Stimulated activated CD4-positive, alpha-beta T cell treated with anti-CD3 and anti-CD28 coated beads, TNF-alpha, amount 100 ng/mL, for 1 hour (primary cell): ENCODE results near the gene MALAT1.
"Not testable (repeated sequence)": the region's sequence is repeated elsewhere in the genome, so short reads cannot be mapped to it uniquely, and the experiment has no call there.

Source experiments
- DNase-seq, 3 donors: peaks; one replicate each; pipeline ENCODE4 v3.0.0-alpha.2; 2020; ENCODE audit warnings: low read depth in 3 of 3, low spot score in 1 of 3

The MALAT1 gene

GRCh38 chr11:65498977-65499712, at the start of gene MALAT1:
Gene MALAT1 (plus strand): TSS chr11:65499045.
- DNase-seq = peak; percentile 91 to 95 (median 92)

DNA sequence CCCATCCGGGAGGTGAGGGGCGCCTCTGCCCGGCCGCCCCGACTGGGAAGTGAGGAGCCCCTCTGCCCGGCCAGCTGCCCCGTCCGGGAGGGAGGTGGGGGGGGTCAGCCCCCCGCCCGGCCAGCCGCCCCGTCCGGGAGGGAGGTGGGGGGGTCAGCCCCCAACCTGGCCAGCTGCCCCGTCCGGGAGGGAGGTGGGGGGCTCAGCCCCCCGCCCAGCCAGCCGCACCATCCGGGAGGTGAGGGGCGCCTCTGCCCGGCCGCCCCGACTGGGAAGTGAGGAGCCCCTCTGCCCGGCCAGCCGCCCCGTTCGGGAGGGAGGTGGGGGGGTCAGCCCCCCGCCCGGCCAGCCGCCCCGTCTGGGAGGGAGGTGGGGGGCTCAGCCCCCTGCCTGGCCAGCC, 47.5 kb upstream of the MALAT1 start:
- not testable (repeated sequence) for DNase-seq

- DNase-seq = not testable (repeated sequence)
Measured at GRCh38 chr11:65452259-65452658, 46.6 kb upstream of the MALAT1 start.

- no peak for DNase-seq
Measured at GRCh38 chr11:65452806-65453490, 45.9 kb upstream of the MALAT1 start.

GRCh38 chr11:65454311-65454695, 44.5 kb upstream of the MALAT1 start:
- no peak for DNase-seq

- peak in 2 of 3 donors; percentile 62 to 77 for DNase-seq
Measured at GRCh38 chr11:65454696-65455456, 44.0 kb upstream of the MALAT1 start.

GRCh38 chr11:65456418-65456817, 42.4 kb upstream of the MALAT1 start:
- DNase-seq = no peak

DNA sequence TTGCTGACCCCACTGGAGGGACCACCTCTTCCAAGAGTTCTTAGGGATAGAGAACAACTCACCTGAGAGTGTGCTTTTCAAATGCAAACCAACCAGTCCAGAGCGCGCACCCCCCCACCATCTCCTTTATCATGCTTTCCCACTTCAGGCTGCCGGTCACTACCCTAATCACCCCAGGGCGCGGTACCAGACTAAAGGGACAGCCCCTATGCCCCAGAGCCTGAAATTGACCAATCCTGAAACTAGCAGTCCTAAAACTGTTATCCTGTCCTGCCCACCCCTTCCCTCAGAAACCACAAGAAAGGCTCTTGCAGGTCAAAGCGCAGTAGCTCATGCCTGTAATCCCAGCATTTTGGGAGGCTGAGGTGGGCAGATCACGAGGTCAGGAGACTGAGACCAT, 39.3 kb upstream of the MALAT1 start:
- no peak for DNase-seq

DNA sequence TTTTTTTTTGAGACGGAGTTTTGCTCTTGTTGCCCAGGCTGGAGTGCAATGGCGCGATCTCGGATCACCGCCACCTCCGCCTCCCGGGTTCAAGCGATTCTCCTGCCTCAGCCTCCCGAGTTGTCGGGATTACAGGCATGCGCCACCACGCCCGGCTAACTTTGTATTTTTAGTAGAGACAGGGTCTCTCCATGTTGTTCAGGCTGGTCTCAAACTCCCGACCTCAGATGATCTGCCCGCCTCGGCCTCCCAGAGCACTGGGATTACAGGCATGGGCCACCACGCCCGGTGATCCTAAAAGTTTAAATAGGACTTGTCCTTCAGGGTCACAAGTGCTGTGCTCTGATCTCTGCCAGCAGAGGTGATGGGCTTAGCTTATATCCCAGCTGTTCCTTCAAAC, 33.4 kb upstream of the MALAT1 start:
- not testable (repeated sequence) for DNase-seq

- DNase-seq = not testable (repeated sequence)
Measured at GRCh38 chr11:65467306-65467705, 31.5 kb upstream of the MALAT1 start.

DNA sequence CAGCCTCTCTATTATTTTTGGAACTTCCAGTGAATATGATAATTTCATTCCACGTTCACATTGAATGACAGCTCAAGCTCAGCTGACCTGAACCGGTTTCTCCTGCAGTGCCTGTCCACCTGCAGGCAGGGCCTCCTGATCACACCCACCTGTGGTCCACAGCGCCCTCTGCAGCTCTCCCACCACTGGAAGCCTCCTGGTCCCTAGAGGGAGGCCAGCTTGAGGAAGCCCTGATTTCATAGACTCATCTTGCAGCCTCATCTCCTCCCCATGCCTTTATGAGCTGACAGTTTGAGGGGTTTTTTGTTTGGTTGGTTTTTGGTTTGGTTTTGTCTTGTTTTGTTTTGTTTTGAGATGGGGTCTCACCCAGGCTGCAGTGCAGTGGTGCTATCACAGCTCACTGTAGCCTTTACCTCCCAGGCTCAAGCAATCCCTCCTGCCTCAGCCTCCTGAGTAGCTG, 29.9 kb upstream of the MALAT1 start:
- no peak for DNase-seq

- DNase-seq = no peak
Measured at GRCh38 chr11:65470433-65471049, 28.3 kb upstream of the MALAT1 start.

DNA sequence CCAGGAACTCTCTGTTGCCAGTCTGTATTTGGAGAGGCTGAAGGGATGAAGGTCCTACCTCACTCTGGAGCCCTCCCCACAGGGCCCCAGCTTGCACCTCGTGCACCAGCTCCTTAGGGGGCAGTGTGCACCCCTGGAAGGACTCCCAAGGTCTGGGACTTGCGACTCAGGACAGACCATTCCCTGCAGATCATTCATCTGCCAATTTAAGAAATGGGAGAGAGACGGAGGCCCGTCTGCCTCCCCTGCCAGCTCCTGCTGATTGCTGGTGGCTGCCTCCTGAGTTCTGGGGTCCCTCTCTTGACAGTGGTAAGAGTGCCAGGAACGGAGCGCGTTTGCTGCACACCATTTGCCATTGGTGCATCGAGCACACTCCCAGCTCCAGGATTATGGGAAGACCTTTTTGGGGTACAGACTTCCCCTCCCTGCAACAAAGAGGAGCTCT, 27.4 kb upstream of the MALAT1 start:
- no peak for DNase-seq

GRCh38 chr11:65472588-65473277, 26.1 kb upstream of the MALAT1 start:
- not testable (repeated sequence) for DNase-seq

DNA sequence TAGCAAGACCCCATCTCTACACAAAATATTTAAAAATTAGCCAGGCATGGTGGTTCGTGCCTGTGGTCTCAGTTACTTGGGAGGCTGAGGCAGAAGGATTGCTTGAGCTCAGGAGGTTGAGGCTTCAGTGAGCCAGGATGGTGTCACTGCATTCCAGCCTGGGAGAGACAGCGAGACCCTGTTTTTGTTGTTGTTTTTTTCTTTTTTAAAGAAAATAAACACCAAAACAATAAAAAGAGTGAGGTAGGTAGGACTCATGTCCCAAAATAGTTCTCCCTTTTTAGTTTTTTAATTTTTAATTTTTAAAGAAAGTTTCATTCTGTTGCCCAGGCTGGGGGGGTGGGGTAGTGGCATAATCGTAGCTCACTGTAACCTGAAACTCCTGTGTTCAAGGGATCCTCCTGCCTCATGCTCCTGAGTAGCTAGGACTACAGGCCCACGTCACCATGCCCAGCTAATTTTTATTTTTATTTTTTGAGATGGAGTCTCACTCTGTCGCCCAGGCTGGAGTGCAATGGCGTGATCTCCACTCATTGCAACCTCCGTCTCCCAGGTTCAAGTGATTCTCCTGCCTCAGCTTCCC, 25.5 kb upstream of the MALAT1 start:
- DNase-seq = no peak

DNA sequence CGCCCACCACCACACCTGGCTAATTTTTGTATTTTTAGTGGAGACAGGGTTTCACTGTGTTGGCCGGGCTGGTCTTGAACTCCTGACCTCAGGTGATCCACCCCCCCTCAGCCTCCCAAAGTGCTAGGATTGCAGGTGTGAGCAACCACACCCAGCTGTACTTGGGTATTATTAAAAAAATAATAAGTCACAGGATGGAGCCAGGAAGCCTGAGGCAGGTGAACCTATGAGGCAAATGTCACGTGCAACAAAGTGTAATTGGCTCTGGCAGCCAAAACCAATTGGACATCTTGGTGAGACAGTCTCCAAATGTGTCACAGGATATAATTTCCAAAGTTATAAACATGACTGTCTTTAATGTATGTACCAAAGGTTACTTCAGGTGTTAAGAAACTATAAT, 24.0 kb upstream of the MALAT1 start:
- no peak for DNase-seq

GRCh38 chr11:65476632-65477148, 22.2 kb upstream of the MALAT1 start:
- DNase-seq = no peak

DNA sequence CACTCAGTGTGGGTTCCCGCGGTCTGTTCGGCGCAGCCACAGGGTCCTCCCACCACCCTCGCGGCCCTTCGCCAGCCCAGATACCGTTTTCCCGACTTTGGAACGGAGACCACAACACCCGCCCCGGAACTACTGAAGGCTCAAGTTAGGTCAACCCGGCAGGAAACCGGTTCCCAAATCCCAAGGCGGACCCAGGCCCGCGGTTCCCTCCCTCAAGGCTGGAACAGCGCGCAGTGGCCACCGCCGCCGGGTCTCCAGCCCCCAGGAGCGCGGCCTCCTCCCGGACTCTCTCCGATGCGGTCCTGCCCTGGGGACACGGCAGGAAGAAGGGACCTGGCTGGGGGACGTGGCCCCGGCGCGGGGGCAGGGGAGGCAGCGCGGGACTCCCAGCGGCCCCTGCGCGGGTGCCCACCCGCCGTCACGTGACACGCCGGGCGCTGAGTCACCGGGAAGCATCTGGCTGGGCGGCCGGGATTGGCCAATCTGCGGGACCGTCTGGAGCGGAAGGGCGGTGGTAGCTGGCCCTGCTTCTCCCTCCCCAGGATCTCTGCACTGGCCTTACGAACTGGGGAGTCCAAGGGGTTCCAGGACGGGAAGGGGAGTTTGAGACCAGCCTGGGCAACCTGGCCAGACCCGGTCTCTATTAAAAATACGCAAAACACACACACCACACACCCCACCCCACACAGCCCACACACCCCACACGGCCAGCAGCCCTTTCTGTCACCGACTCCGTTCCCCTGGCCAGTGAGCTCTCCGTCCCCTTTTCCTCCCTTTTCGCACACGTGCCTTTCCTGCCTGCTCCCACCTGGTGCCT, 21.5 kb upstream of the MALAT1 start:
- peak; percentile 73 to 87 (median 82) for DNase-seq
